Fibroblast of lung (primary cell): ENCODE data around the gene SPOCK1. TPM values are rescaled to one million over a fixed set of nuclear protein-coding genes. Genes with fewer than 3 reads are reported as not detected.

Experiments
- DNase-seq, 2 donors: peaks; one replicate each; pipeline versions ENCODE4 v3.0.0 to v3.0.0-alpha.2; 2010; ENCODE audit warnings: low read depth in 2 of 2
- H2AFZ ChIP-seq: 2 replicates; pipeline ENCODE4 v1.5.1; 2012; ENCODE audit warnings: low read length, control low read depth, inconsistent platforms
- H3K27ac ChIP-seq: 2 replicates; pipeline ENCODE4 v1.5.1; 2011; ENCODE audit warnings: low read length, control low read depth; ENCODE audit not compliant: insufficient read depth
- H3K27me3 ChIP-seq: 2 replicates; pipeline ENCODE4 v1.5.1; 2011; ENCODE audit warnings: mild to moderate bottlenecking, low read length; ENCODE audit not compliant: control insufficient read depth, insufficient read depth
- H3K36me3 ChIP-seq: 2 replicates; pipeline ENCODE4 v1.5.1; 2011; ENCODE audit warnings: low read length; ENCODE audit not compliant: control insufficient read depth, insufficient read depth
- H3K4me1 ChIP-seq: 2 replicates; pipeline ENCODE4 v1.5.1; 2011; ENCODE audit warnings: low read length; ENCODE audit not compliant: control insufficient read depth, insufficient read depth; ENCODE audit errors: extremely low read depth
- H3K4me2 ChIP-seq: 2 replicates; pipeline ENCODE4 v1.5.1; 2011; ENCODE audit warnings: low read length, control low read depth; ENCODE audit not compliant: insufficient read depth; ENCODE audit errors: extremely low read depth
- H3K4me3 ChIP-seq, 4 experiments: fragments of 200-600 bp in 1 of 4; sonication (generic) in 1 of 4; replicated peaks in 1 of 4; 2 replicates each; pipeline ENCODE4 v1.5.1; 2011 to 2016; ENCODE audit warnings: low read length in 4 of 4, low read depth in 3 of 4, mild to moderate bottlenecking in 3 of 4, control low read depth in 2 of 4, inconsistent platforms in 1 of 4, mixed read lengths in 1 of 4; ENCODE audit not compliant: insufficient read depth in 1 of 4; ENCODE audit errors: control extremely low read depth in 1 of 4
- H3K79me2 ChIP-seq: 2 replicates; pipeline ENCODE4 v1.5.1; 2012; ENCODE audit warnings: mild to moderate bottlenecking, low read length, inconsistent platforms; ENCODE audit not compliant: control insufficient read depth, insufficient read depth
- H3K9ac ChIP-seq: 2 replicates; pipeline ENCODE4 v1.5.1; 2011; ENCODE audit warnings: mild to moderate bottlenecking, low read length, control low read depth; ENCODE audit not compliant: insufficient read depth
- H3K9me3 ChIP-seq: 2 replicates; pipeline ENCODE4 v1.5.1; 2012; ENCODE audit warnings: low read depth, low read length; ENCODE audit not compliant: control insufficient read depth, insufficient read depth
- H4K20me1 ChIP-seq: 2 replicates; pipeline ENCODE4 v1.5.1; 2011; ENCODE audit warnings: low read length; ENCODE audit not compliant: control insufficient read depth, insufficient read depth; ENCODE audit errors: extremely low read depth
- EZH2 ChIP-seq: IDR thresholded peaks from 2 replicates; pipeline ENCODE4 v1.5.1; 2012; ENCODE audit warnings: low read length, control low read depth, mild to moderate bottlenecking; ENCODE audit errors: missing control alignments
- polyA plus RNA-seq, 2 donors: library from polyadenylated mRNA; depleted of rRNA in 1 of 2; stranded (reverse) in 1 of 2; unstranded in 1 of 2; fragments of >200 nt; gene quantifications; 2 replicates each; pipeline ENCODE4 v1.2.1, GENCODE V29; 2011 to 2012; ENCODE audit warnings: missing spikeins in 1 of 2
- total RNA-seq: library from RNA; depleted of rRNA; stranded (reverse); fragments of >200 nt; gene quantifications from 2 replicates; pipeline ENCODE4 v1.2.1, GENCODE V29; 2014
- TF ChIP-seq, protein P1 (sequence below), 2 donors: IDR thresholded peaks in 1 of 2; conservative IDR thresholded peaks in 1 of 2; 1 replicate in 1 of 2; 2 replicates in 1 of 2; pipeline ENCODE4 v1.5.1; 2011 to 2012; ENCODE audit warnings: low read length in 2 of 2, control low read depth in 1 of 2, inconsistent platforms in 1 of 2, low read depth in 1 of 2, mild to moderate bottlenecking in 1 of 2

The SPOCK1 gene
- total and polyA plus RNA-seq, 2 donors (not counting 1 experiment from before 2014, with no cell fraction given) = 11.1 to 34.9 TPM

DNA sequence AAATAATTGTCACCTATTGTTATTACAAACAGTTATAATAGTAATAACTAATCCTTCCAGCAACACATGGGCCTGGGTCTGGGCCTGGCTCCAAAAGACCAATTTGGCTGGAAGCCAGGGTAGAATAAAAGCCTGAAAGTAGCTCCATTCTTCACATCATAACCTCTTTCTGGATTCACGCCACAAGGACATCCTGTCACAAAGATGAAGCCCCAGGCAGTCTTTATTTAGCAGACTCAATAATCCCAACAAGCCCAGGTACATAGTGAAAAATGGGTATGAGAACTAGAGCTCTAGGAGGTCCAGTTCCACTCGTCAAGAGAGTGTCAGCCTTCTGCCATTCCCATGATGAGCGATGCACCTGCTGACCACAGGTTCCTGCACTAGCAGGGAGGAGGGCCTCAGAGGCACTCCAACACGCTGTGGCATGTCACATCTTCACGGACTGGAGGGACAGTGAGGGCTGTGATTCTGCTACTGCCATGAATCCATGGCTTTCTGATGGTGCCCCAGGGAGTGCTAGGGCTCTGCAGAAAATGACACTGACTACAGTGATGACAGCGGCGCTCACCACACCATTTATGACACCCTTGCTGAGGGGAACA lies 124.9 kb downstream of the SPOCK1 start:
- H3K79me2 ChIP-seq = no peaks in the 10 kb centered on the region
- H3K36me3 ChIP-seq = no peaks in the 10 kb centered on the region
- no peak for DNase-seq
- H3K9me3 ChIP-seq = no peaks in the 10 kb centered on the region
- no peak overlapping the region for H3K4me3 ChIP-seq
- no peaks in the 10 kb centered on the region for H3K27me3 ChIP-seq
- TF ChIP-seq, protein P1, sequence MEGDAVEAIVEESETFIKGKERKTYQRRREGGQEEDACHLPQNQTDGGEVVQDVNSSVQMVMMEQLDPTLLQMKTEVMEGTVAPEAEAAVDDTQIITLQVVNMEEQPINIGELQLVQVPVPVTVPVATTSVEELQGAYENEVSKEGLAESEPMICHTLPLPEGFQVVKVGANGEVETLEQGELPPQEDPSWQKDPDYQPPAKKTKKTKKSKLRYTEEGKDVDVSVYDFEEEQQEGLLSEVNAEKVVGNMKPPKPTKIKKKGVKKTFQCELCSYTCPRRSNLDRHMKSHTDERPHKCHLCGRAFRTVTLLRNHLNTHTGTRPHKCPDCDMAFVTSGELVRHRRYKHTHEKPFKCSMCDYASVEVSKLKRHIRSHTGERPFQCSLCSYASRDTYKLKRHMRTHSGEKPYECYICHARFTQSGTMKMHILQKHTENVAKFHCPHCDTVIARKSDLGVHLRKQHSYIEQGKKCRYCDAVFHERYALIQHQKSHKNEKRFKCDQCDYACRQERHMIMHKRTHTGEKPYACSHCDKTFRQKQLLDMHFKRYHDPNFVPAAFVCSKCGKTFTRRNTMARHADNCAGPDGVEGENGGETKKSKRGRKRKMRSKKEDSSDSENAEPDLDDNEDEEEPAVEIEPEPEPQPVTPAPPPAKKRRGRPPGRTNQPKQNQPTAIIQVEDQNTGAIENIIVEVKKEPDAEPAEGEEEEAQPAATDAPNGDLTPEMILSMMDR (conservative IDR thresholded peaks at IDR 0.05 in 1 of 2, IDR thresholded peaks at IDR 0.05 in 1 of 2; ENCODE audit: low read depth in 1 of 2, low read length in 2 of 2) = no peak
- TF ChIP-seq EZH2 = no peak
- H3K9ac ChIP-seq = no peak overlapping the region
- no peaks in the 10 kb centered on the region for H3K4me1 ChIP-seq
- H3K27ac ChIP-seq = no peak overlapping the region
- H3K4me2 ChIP-seq = no peak overlapping the region
- H2AFZ ChIP-seq = no peak overlapping the region
- H4K20me1 ChIP-seq = no peaks in the 10 kb centered on the region

DNA sequence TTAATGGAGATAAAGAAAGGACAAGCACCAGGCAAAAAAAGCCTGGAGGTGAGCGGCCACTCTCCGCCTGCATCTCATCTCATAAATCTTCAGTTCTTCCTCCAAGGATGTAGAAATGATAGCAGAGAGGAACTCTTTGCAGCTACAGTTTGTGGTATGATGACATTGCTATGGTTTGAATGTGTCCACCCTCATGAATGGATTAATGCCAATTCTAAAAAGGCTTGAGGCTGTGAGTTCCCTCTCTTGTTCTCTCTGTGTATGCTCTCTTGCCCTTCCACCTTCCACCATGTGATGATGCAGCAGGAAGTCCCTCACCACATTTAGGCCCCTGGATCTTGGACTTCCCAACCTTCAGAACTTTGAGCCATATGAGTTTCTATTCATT lies 126.4 kb downstream of the SPOCK1 start:
- H3K9me3 ChIP-seq = no peaks in the 10 kb centered on the region
- TF ChIP-seq EZH2 = no peak
- TF ChIP-seq, protein P1 (conservative IDR thresholded peaks at IDR 0.05 in 1 of 2, IDR thresholded peaks at IDR 0.05 in 1 of 2; ENCODE audit: low read depth in 1 of 2, low read length in 2 of 2) = no peak
- H3K4me2 ChIP-seq = no peak overlapping the region
- no peaks in the 10 kb centered on the region for H3K36me3 ChIP-seq
- no peaks in the 10 kb centered on the region for H3K79me2 ChIP-seq
- peak in 1 of 2 donors; percentile 75 for DNase-seq
- H4K20me1 ChIP-seq = no peaks in the 10 kb centered on the region
- no peaks in the 10 kb centered on the region for H3K27me3 ChIP-seq
- no peaks in the 10 kb centered on the region for H3K4me1 ChIP-seq
- no peak overlapping the region for H3K9ac ChIP-seq
- H3K27ac ChIP-seq = no peak overlapping the region
- no peak overlapping the region for H2AFZ ChIP-seq
- H3K4me3 ChIP-seq = no peak overlapping the region

DNA sequence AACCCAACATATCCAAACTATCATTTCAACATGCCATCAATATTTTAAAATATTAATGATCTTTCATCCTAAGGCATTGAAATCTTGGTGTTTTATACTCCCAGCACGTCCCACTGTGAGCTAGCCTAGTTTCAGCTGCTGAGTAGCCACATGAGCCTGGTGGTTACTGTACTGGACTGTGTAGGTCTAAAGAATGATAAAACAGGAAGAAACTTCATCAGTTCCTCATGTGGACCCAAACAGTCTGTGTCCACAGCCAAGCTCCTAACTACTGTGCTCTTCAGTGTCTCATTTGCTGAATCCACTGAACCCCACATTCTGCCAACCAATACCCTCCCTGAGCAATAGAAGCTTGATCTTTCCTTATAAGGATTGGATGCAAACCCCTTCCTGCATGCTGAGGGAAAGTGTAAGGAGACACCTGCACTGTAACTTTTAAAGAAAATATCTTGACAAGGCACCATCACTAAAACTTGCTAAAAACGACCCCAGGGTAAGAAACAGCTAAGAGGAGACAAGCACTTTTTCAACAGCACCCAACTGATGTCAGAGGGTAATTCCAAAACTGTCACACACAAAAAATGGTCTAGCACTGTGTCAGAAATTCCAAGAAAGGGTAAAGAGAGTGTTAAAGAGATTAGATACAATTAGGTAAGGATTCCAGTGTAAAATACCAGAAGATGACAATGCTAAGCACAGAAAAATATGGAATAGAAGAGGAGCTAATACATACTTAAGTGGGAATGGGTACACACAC lies 126.9 kb downstream of the SPOCK1 start:
- TF ChIP-seq, protein P1 (conservative IDR thresholded peaks at IDR 0.05 in 1 of 2, IDR thresholded peaks at IDR 0.05 in 1 of 2; ENCODE audit: low read depth in 1 of 2, low read length in 2 of 2) = no peak
- no peak for TF ChIP-seq EZH2
- Histone ChIP-seq H3K4me1 (no peaks in the 10 kb centered on the region), H4K20me1 (no peaks in the 10 kb centered on the region), H3K36me3 (no peaks in the 10 kb centered on the region), H3K4me3 (no peak overlapping the region), H3K9ac (no peak overlapping the region), H3K9me3 (no peaks in the 10 kb centered on the region), H3K27me3 (no peaks in the 10 kb centered on the region), H3K79me2 (no peaks in the 10 kb centered on the region), H3K27ac (no peak overlapping the region), H3K4me2 (no peak overlapping the region), H2AFZ (no peak overlapping the region)
- no peak for DNase-seq
